Stimulated activated naive CD8-positive, alpha-beta T cell treated with anti-CD3 and anti-CD28 coated beads, Interleukin-15, amount 100 ng/mL, for 72 hours (primary cell): ENCODE results near the gene CAPN1.
"Not testable (repeated sequence)": the region's sequence is repeated elsewhere in the genome, so short reads cannot be mapped to it uniquely, and the experiment has no call there.

ENCODE experiments used
- ATAC-seq: fragments of 150-1000 bp; cut with Tn5 transposase; 2 replicates; pipeline ENCODE4 v1.10.0; 2021; ENCODE audit warnings: mild to moderate bottlenecking, moderate library complexity
- DNase-seq, 2 donors: peaks; one replicate each; pipeline ENCODE4 v3.0.0; 2021 to 2022
- H3K27ac Mint-ChIP-seq, 2 donors: one replicate each; pipeline ENCODE4 v1.8.0; 2022; ENCODE audit warnings: mild to moderate bottlenecking in 2 of 2, mixed read lengths in 2 of 2, moderate library complexity in 2 of 2
- H3K27me3 Mint-ChIP-seq: one replicate; pipeline ENCODE4 v1.8.0; 2022; ENCODE audit warnings: mixed read lengths
- H3K4me1 Mint-ChIP-seq: one replicate; pipeline ENCODE4 v1.8.0; 2022; ENCODE audit warnings: mild to moderate bottlenecking, mixed read lengths
- H3K4me3 Mint-ChIP-seq, 2 donors: one replicate each; pipeline ENCODE4 v1.8.0; 2022; ENCODE audit warnings: mild to moderate bottlenecking in 2 of 2, mixed read lengths in 2 of 2, moderate library complexity in 1 of 2
- H3K9me3 Mint-ChIP-seq, 2 donors: one replicate each; pipeline ENCODE4 v1.8.0; 2022; ENCODE audit warnings: mixed read lengths in 2 of 2

The CAPN1 gene

DNA sequence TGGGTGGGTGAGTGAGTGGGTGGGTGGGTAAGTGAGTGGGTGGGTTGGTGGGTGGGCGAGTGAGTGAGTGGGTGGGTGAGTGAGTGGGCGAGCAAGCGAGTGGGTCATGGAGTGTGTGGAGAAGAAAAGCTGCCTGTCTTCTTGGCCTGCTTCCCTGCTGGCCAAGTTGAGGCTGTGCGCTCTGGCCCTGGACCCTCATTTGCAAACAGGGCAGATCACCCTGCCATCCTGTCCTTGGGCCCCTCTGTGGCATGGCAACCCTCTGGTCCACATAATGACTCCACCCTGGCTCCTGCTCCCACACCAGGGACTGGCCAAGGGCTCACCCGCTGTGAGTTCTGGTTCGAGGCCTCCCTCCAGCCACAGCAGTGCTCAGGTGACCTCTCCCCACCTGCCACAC lies 35.1 kb downstream of the CAPN1 start:
- DNase-seq (no peak), ATAC-seq (no peak)
- H3K27ac Mint-ChIP-seq: peak overlapping the region in 1 of 2 donors; percentile 84
- H3K4me3 Mint-ChIP-seq: peak overlapping the region in 1 of 2 donors; percentile 39
- H3K4me1 Mint-ChIP-seq: peaks cover 39% of the 10 kb centered on the region
- H3K27me3 Mint-ChIP-seq: no peaks in the 10 kb centered on the region
- peaks cover 0 to 7% of the 10 kb centered on the region in 2 donors for H3K9me3 Mint-ChIP-seq

DNA sequence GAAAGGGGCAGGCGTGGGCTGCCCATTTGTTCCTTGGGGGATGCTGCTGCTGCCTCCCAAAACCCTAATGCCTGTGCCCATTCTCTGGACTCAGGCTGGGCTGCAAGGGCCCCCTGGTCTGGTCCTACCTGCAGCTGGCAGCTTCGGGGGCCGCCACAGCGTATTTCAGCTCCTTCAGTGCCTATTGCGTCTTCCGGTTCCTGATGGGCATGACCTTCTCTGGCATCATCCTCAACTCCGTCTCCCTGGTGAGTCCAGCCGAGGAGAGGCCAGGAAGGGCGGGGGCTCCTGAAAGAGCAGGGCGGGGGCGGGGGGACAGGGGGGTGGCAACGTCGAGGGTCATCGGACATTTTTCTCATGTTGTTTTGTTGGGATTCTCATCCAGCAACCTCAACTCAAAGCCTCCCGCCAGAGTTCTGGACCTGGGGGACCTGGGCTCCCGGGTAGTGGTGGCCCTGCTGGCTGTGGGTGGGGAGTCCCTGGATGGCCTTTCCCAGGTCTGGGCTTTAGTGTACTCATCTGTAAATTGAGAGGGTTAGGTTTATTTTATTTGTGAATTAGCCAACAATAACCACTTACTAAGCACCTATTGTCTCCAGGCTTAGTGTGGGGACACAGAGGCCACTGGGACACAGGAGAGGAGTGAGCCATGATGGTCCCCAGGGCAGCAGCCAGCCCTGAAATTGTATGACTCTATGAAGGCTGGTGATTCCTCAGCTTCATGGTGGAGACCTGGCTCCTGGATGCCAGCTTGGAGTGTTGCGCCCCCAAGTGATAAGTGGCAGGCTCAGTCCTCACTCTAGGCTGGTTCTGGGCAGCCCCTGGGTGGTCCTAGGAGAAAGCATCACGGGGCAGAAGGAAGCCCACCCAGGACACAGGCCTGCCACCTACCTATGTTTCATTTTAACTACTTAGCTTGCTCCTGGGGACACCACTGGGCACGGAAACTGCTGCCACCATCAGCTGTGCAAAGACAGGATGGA lies 36.0 kb downstream of the CAPN1 start:
- no peak for ATAC-seq
- Mint-ChIP-seq H3K9me3 (peaks cover 0 to 7% of the 10 kb centered on the region in 2 donors), H3K4me3 (no peak overlapping the region), H3K27ac (peak overlapping the region in 1 of 2 donors; percentile 84), H3K4me1 (peaks cover 38% of the 10 kb centered on the region), H3K27me3 (no peaks in the 10 kb centered on the region)
- no peak for DNase-seq

DNA sequence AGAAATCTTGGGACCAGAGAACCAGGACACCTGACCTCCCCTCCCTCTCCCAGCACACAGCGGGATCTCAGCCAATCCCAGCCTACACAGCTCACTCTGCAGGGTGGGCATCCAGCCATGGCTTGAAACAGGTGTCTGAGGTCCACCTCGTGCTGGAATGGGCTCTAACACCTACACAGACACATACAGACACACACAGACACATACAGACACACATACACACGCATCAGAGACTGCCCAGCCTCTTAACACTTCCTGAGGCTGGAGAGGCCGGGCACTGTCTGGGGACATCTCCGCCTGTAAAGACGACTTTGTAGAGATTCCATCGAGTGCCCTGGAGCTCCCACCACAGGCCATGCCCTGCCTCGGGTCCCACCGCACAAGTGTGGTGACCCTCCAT lies 36.7 kb downstream of the CAPN1 start:
- peak overlapping the region in 1 of 2 donors; percentile 30 for H3K27ac Mint-ChIP-seq
- no peak overlapping the region for H3K4me3 Mint-ChIP-seq
- ATAC-seq (no peak), DNase-seq (no peak)
- H3K4me1 Mint-ChIP-seq: peaks cover 34% of the 10 kb centered on the region
- peaks cover 0 to 7% of the 10 kb centered on the region in 2 donors for H3K9me3 Mint-ChIP-seq
- H3K27me3 Mint-ChIP-seq: peaks cover 4% of the 10 kb centered on the region

DNA sequence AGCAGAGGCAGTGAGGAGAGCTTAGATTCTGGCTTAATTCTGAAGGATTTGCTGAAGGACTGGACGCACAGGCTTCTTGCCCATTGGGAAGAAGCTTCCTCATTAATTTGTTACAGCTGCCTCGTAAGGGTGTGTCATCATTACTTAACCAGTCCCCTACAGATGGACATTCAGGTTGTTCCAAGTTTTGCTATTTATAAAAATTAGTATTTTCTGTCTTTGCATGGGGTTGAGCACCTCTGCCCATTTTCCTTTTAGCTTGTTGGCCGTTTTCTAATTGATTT lies 38.1 kb downstream of the CAPN1 start:
- ATAC-seq (no peak), DNase-seq (no peak)
- peaks cover 0 to 7% of the 10 kb centered on the region in 2 donors for H3K9me3 Mint-ChIP-seq
- peak overlapping the region in 1 of 2 donors; percentile 71 for H3K27ac Mint-ChIP-seq
- H3K4me1 Mint-ChIP-seq: peaks cover 23% of the 10 kb centered on the region
- H3K4me3 Mint-ChIP-seq: no peak overlapping the region
- peaks cover 9% of the 10 kb centered on the region for H3K27me3 Mint-ChIP-seq

DNA sequence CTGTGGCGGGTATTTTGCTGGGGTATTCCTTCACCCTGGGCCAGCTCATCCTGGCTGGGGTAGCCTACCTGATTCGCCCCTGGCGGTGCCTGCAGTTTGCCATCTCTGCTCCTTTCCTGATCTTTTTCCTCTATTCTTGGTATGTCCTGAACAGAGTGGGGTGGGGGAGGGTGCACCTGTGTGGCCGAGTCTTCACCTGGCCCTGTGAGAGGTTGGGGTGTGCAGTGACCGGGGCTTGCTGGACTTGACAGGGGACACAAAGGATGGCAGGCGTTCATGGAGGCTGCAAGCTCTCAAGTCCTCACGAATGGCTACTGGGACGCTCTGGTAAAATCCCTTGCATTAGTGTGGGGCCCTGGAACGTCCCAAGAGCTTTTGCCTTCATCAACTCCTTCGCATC lies 39.3 kb downstream of the CAPN1 start:
- DNase-seq (no peak), ATAC-seq (no peak)
- Mint-ChIP-seq H3K4me3 (no peak overlapping the region), H3K27me3 (peaks cover 16% of the 10 kb centered on the region), H3K4me1 (peaks cover 28% of the 10 kb centered on the region), H3K27ac (no peak overlapping the region), H3K9me3 (no peaks in the 10 kb centered on the region)

DNA sequence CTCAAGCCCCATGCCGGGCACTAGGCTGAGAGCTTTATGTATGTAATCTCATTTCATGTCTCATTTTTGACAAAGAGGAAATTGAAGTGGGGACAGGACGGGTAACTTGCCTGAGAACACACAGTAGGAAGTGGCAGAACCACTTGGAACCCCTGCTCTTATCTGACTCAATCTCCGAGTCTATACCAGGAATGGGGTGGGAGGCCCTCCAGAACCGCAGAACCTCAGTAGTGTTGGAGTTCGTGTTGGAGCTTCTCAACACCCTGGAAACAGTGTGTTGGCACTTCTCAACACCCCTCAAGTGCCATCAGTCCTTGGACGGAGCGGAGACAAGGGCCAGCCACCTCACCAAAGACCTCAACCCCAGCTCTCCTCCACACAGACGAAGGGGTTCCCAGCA lies 41.3 kb downstream of the CAPN1 start:
- H3K4me1 Mint-ChIP-seq: peaks cover 31% of the 10 kb centered on the region
- no peak overlapping the region for H3K4me3 Mint-ChIP-seq
- peaks cover 32% of the 10 kb centered on the region for H3K27me3 Mint-ChIP-seq
- H3K9me3 Mint-ChIP-seq: no peaks in the 10 kb centered on the region
- DNase-seq (no peak), ATAC-seq (no peak)
- no peak overlapping the region for H3K27ac Mint-ChIP-seq

DNA sequence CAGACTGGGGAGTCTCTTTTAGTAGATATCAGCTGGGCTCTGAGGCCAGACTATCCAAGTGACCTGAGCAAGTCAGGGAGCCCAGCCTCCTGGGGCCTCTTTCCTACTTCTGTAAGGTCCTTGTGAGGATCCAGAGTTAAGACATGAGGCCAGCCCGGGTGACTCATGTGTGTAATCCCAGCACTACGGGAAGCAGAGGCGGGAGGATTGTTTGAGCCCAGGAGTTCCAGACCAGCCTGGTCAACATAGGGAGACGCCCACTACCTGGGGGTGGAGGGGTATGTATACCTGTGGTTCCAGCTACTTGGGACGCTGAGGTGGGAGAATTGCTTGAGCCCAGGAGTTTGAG lies 43.2 kb downstream of the CAPN1 start:
- Mint-ChIP-seq H3K27me3 (peaks cover 32% of the 10 kb centered on the region), H3K9me3 (no peaks in the 10 kb centered on the region), H3K27ac (no peak overlapping the region), H3K4me1 (peaks cover 22% of the 10 kb centered on the region), H3K4me3 (peak overlapping the region; percentile 82 to 86)
- ATAC-seq (peak; percentile 8), DNase-seq (no peak)

DNA sequence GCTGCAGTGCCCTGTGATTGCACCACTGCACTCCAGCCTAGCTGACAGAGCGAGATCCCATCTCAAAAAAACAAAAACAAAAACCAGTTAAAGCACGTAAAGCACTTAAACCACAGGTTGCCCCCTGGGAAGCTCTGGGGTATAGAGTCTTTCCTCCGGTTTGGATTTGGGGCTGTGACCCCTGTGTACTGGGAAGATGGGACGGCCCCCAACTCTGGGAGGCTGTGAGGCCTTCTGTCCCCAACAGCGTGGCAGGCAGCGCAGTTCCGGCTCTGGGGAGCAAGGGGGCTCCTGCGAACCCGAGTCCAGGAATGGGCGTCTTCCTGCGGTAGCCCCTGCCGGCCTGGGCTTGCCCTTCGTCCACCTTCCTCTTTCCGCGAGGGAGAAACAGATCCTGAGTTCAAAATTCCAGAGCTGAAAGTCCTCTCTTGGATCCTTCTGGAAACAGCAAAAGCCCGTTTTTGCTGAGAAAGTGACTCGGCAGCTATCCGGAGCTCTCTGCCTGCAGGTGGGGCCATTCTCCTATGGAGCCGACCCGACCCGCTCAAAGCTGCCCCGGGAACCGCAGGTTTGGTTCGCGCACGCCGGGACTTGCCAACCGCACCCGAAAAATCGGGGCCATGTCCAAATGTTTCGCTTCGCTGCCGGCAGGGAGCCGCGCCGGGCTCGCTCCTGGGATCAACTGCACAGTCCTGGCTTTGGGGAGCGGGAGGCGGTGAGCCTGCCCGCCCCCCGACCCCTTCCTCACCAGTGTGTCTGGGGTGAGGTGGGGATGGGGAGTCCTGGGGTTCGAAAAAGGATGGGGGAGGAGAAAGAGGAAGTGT lies 43.8 kb downstream of the CAPN1 start:
- Mint-ChIP-seq H3K4me3 (peak overlapping the region; percentile 82 to 86), H3K27ac (peak overlapping the region; percentile 66 to 75), H3K9me3 (no peaks in the 10 kb centered on the region), H3K4me1 (peaks cover 22% of the 10 kb centered on the region), H3K27me3 (peaks cover 32% of the 10 kb centered on the region)
- DNase-seq (peak; percentile 52 to 58), ATAC-seq (peak; percentile 93)

DNA sequence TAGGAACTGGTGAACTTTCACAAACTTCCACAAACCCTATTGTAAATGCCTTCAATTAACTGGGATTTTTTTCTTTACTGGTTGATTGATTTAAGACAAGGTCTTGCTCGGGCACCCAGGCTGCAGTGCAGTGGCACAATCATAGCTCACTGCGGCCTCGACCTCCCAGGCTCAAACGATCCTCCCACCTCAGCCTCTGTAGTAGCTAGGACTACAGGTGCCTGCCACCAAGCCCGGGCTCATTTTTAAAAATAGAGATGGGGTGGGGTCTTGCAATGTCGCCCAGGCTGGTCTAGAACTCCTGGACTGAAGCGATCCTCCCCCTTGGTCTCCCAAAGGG lies 44.3 kb downstream of the CAPN1 start:
- ATAC-seq: peak; percentile 39
- H3K9me3 Mint-ChIP-seq: no peaks in the 10 kb centered on the region
- peaks cover 22% of the 10 kb centered on the region for H3K4me1 Mint-ChIP-seq
- no peak overlapping the region for H3K27ac Mint-ChIP-seq
- H3K27me3 Mint-ChIP-seq: peaks cover 32% of the 10 kb centered on the region
- DNase-seq: no peak
- peak overlapping the region; percentile 82 to 86 for H3K4me3 Mint-ChIP-seq

DNA sequence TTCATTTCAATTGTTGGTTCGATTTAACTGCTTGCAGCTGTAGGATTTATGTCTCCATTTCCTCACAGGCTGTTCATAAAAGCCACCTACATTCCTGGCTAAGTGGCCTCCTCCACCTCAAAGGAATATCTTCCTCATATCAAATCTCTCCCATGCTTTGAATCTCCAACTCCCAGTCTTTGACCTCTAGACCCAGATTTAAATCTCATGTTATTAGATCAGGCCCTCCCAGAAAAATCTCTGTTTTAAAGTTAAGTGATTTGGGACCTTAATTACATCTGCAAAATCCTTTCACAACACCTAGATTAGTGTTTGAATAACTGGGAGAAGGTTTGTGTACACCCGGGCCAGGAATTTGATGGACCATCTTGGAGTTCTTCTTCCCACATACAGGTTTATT lies 46.2 kb downstream of the CAPN1 start:
- DNase-seq: no peak
- H3K4me3 Mint-ChIP-seq: no peak overlapping the region
- H3K9me3 Mint-ChIP-seq: no peaks in the 10 kb centered on the region
- H3K27me3 Mint-ChIP-seq: peaks cover 32% of the 10 kb centered on the region
- H3K27ac Mint-ChIP-seq: no peak overlapping the region
- no peak for ATAC-seq
- peaks cover 22% of the 10 kb centered on the region for H3K4me1 Mint-ChIP-seq

DNA sequence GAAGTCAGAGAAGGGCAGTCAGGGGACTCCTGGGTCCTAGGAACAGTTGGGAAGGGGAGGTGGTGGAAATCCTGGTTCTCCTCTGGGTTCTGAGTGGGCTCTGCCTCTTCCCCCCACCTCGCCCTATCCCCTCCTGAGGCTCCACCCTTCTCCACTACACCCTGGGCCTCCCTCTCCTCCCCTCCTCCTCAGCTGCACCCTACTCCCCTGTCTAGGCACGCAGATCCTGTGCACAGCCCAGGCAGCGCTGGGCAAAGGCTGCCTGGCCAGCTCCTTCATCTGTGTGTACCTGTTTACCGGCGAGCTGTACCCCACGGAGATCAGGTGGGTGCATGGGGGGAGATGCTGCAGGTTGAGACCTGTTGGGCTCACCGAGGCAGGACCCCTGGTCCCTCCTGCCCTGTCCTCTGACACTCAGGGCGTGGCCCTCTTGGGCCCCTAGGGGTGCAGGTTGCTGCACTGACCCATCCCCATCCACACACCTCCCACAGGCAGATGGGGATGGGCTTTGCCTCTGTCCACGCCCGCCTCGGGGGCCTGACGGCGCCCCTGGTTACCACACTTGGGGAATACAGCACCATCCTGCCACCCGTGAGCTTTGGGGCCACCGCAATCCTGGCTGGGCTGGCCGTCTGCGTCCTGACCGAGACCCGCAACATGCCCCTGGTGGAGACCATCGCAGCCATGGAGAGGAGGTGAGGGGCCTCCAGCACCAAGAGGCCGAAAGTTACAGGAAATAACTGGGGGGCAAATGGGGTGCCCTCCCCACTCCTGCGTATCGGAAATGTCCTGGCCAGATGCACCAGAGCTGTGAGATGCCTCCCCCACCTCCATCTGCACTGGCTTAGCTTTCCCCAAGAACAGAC lies 54.7 kb downstream of the CAPN1 start:
- Mint-ChIP-seq H3K27ac (no peak overlapping the region), H3K4me3 (no peak overlapping the region), H3K4me1 (no peaks in the 10 kb centered on the region), H3K9me3 (no peaks in the 10 kb centered on the region), H3K27me3 (peaks cover 6% of the 10 kb centered on the region)
- DNase-seq (no peak), ATAC-seq (no peak)

DNA sequence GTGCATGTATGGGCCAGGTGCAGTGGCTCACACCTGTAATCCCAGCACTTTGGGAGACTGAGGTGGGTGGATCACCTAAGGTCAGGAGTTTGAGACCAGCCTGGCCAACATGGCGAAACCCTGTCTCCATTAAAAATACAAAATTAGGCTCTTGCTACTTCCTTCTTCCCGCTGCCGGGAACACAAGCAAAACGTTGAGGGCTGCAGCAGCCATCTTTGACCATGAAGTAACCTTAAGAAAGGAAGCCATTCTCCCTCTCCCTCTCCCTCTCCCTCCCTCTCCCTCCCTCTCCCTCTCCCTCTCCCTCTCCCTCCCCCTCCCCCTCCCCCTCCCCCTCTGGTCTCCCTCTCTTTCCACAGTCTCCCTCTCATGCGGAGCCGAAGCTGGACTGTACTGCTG lies 56.6 kb downstream of the CAPN1 start:
- not testable (repeated sequence) for H3K27me3 Mint-ChIP-seq, H3K4me1 Mint-ChIP-seq, DNase-seq, ATAC-seq, H3K4me3 Mint-ChIP-seq, H3K27ac Mint-ChIP-seq
- peaks cover 7 to 16% of the 10 kb centered on the region in 2 donors for H3K9me3 Mint-ChIP-seq

DNA sequence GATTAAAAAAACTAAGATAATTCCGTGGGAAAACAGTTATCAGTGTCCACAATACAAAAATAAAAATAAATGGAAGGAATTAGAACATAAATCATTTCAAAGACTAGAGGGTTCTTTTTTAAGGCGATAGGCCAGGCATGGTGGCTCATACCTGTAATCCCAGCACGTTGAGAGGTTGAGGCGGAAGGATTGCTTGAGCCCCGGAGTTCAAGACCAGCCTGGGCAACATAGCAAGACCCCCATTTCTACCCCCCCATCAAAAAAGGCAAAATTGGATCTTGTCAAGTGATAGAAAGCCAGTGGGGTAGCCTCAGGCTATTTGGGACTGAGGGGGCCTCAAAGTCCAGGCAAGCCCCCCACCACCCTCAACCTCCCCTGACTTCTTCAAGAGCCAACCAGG lies 59.4 kb downstream of the CAPN1 start:
- Mint-ChIP-seq H3K9me3 (peaks cover 7 to 16% of the 10 kb centered on the region in 2 donors), H3K27ac (no peak overlapping the region), H3K27me3 (peaks cover 6% of the 10 kb centered on the region), H3K4me1 (no peaks in the 10 kb centered on the region), H3K4me3 (no peak overlapping the region)
- no peak for DNase-seq
- ATAC-seq: no peak

DNA sequence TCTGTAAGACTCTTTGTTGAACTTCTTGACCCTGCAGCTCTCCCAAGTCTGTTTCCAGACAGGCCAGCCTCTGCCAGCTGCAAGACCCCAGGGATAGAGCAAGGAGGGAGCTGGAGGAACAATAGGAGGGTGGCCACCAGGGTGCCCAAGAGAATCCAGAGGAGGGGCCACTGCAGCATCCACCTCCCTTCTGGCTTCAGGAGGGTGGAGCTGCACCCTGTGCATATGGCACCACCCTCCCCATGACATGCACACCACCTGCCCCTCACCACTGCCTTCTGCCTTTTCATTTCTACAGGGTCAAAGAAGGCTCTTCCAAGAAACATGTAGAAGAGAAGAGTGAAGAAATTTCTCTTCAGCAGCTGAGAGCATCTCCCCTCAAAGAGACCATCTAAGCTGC lies 60.0 kb downstream of the CAPN1 start:
- H3K27ac Mint-ChIP-seq: no peak overlapping the region
- no peaks in the 10 kb centered on the region for H3K4me1 Mint-ChIP-seq
- no peak for ATAC-seq
- no peak for DNase-seq
- H3K27me3 Mint-ChIP-seq: peaks cover 3% of the 10 kb centered on the region
- no peak overlapping the region for H3K4me3 Mint-ChIP-seq
- peaks cover 7 to 16% of the 10 kb centered on the region in 2 donors for H3K9me3 Mint-ChIP-seq

DNA sequence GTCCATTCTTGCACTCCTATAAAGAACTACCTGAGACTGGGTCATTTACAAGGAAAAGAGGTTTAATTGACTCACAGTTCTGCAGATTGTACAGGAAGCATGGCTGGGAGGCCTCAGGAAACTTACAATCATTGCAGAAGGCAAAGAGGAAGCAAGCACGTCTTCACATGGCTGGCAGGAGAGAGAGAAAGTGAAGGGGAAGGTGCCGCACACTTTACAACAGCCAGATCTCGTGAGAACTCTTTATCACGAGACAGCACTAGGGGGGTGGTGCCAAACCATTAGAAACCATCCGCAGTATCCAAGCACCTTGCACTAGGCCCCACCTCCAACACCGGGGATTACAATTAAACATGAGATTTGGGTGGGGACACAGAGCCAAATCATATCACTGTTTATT lies 60.7 kb downstream of the CAPN1 start:
- Mint-ChIP-seq H3K27me3 (no peaks in the 10 kb centered on the region), H3K9me3 (peaks cover 7 to 16% of the 10 kb centered on the region in 2 donors), H3K4me1 (no peaks in the 10 kb centered on the region), H3K27ac (no peak overlapping the region), H3K4me3 (no peak overlapping the region)
- ATAC-seq (no peak), DNase-seq (no peak)
